ENCODE results near the gene ENO4.

Gene ENO4

DNA sequence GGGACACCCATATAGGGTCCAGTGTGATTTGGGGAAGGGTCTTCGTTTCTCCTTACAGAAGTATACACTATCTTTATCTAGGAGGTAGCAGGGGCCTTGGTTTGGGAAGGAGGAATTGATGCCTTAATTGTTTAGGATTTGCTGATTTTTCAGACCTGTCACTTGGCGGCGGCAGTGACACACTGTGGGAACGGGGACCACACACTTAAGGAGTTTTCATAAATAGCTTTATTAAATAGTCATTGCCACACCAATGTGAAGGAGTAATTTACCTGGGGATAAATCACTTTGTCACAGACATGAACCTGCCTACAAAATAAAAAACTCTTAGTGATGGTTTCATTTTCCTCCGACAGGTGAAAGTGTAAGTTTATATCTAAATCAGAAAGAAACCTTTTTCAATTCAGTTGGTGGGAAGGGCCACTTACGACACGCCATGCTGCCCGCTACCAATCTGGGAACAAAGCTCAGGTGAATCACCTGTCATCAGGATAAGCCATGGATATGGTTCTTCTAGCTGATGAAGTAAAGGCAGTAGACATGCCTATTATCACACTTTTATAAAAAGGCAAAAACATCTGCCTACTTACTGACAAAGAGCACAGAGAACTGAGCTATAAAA lies 12.3 kb upstream of the ENO4 start:
- Mint-ChIP-seq H3K27ac (no peak overlapping the region), H3K4me1 (ENCODE audit: low read depth in 2 of 2) (no peaks in the 10 kb centered on the region), H3K9me3 (no peaks in the 10 kb centered on the region), H3K27me3 (no peaks in the 10 kb centered on the region), H3K36me3 (ENCODE audit: insufficient read depth) (no peaks in the 10 kb centered on the region), H3K4me3 (no peak overlapping the region)
- ATAC-seq (replicated peaks) (no peak), DNase-seq (no peak)

DNA sequence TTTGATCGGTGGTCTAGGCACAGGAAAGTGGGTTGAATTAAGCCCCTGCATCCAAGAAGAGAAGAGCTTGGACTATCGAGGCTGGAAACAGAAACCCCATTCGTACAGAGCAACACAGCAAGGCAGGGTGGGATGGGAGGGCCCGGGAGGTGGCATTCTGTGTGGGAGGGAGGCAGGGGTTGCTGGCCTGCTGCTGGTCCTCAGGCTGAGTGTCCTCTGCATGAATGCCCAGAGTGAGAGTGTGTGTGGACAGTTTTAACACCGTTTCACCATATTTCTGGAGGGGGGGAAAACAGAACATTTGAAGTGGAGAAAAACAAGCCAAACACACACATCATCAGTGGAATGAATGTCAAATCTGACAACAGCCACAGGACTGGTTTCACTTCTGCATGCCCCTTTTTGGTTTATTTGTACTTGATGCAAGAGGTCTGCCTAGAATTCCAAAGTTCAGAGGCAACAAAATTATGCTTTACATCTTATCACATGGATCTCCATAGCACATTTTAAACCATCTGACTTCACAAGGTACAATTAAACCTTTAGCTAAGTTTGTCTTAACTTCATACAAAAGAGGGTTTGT lies 11.1 kb upstream of the ENO4 start:
- Mint-ChIP-seq H3K9me3 (no peaks in the 10 kb centered on the region), H3K36me3 (ENCODE audit: insufficient read depth) (no peaks in the 10 kb centered on the region), H3K27ac (no peak overlapping the region), H3K4me3 (no peak overlapping the region), H3K4me1 (ENCODE audit: low read depth in 2 of 2) (no peaks in the 10 kb centered on the region), H3K27me3 (no peaks in the 10 kb centered on the region)
- no peak for ATAC-seq (replicated peaks)
- DNase-seq = no peak

DNA sequence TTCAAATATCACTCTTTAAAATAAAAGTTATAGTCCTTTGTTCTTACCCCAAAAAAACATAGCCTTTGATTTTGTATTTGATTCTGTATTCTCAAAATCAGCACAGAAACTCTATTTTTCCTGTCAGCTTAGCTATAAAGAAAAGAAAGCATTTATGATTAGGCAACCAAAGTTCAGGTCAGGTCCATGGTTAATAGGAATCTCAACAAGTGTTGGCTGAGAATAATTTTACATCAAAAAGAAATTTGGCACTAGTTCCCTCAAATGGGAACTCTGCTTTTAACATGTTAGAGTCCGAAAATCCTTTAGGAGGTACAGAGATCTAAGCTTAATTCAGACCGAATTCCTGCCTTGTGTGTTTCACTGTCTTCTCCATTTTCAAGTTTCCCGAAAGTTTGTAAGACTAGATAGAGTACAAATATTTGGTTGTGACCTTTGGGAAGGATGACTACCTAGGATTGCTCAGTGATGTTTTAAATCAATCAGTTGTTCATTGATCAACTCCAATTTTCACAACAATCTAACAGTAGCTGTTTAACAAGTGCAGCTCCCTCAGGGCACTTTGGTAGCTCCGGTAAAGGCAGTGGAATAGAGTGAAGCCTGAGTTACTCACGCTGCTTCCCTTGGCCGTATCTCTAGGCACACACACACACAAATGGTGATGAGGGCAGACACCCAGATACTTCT lies 8.8 kb upstream of the ENO4 start:
- Mint-ChIP-seq H3K4me1 (ENCODE audit: low read depth in 2 of 2) (no peaks in the 10 kb centered on the region), H3K36me3 (ENCODE audit: insufficient read depth) (no peaks in the 10 kb centered on the region), H3K27ac (no peak overlapping the region), H3K9me3 (no peaks in the 10 kb centered on the region), H3K4me3 (no peak overlapping the region), H3K27me3 (peaks cover 0 to 5% of the 10 kb centered on the region in 2 donors)
- DNase-seq (no peak), ATAC-seq (replicated peaks) (no peak)

DNA sequence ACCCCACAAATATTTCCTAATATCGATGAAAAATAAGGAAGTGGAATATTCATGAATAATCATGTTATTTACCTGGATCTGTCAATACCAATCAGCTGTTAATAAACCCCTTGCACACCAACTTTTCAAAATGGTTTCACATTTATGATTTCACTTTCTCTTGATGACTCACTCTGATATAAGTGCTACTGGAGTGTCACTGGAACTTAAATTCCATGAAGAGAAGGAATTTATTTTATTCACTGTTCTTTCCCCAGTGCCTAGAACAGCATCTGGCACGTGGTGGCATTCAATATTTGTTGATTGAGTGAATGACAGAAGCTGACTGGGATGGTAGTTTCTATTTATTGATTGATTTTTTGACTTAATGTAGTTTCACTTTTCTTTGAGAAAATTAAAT lies 3.5 kb upstream of the ENO4 start:
- Mint-ChIP-seq H3K27ac (no peak overlapping the region), H3K4me3 (no peak overlapping the region), H3K9me3 (no peaks in the 10 kb centered on the region), H3K36me3 (ENCODE audit: insufficient read depth) (no peaks in the 10 kb centered on the region), H3K27me3 (peaks cover 37 to 51% of the 10 kb centered on the region in 2 donors), H3K4me1 (ENCODE audit: low read depth in 2 of 2) (no peaks in the 10 kb centered on the region)
- no peak for DNase-seq
- no peak for ATAC-seq (replicated peaks)

DNA sequence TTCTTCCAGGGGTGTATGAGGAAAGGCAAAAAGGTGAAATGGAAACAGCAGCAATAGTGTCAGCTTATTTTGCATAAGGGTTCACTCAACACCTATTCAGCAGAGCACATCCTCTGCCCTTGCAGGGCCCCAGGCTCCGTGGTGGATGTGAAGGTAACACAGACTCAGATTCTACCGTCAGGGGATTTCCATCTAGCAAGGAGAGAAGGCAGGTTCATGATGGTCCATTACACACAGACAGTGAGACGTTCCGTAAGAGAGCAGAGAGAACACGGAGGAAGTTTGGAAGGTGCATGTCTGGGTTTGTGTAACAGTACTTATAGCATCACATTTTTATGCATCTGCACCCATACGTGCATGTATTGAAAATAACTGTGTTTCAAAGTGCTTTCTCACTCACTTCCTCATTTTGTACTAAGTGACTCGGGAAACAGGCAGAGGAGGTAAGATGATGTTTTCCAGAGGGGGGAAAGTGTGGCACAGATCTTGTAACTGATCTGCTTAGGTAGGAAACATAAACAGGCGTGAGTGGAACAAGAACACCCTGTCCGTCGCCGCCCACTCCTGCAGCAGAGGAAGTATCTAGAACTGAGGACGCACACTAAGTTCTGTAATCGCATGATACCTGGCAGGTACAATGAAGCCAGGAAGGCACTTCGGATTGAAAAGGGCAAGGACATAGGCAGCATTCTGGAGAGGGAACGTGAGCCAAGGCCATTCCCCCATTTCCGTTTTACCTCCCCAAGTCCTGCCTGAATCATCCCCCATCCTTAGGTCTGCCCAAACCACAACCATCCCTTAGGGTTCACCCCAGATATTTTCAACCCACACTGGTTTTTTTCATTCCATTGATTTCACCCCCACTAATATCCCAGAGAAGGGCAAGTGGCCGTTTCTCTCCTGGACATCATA lies 1.0 kb upstream of the ENO4 start:
- DNase-seq = no peak
- ATAC-seq (replicated peaks) = peak; percentile 62
- Mint-ChIP-seq H3K9me3 (no peaks in the 10 kb centered on the region), H3K4me3 (peak overlapping the region; percentile 28 to 39), H3K27ac (peak overlapping the region in 1 of 2 donors; percentile 16), H3K27me3 (peaks cover 51 to 68% of the 10 kb centered on the region in 2 donors), H3K4me1 (ENCODE audit: low read depth in 2 of 2) (no peaks in the 10 kb centered on the region), H3K36me3 (ENCODE audit: insufficient read depth) (no peaks in the 10 kb centered on the region)

DNA sequence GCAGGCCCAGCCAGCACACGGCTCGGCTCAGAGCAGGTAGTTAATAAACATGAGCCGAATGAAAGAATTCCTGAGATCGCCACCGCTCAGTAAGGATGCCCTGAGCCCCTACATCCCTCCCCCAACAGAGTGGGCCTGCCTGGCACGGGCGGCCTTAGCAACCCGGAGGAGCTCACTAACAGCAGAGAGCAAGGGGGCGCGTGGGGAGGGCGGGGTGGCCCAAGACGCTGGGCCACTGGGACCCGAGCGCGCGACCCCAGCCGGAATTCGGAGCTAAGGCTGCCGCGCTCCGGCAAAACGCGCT lies 403 bp upstream of the ENO4 start:
- Mint-ChIP-seq H3K27me3 (peaks cover 51 to 68% of the 10 kb centered on the region in 2 donors), H3K27ac (no peak overlapping the region), H3K9me3 (no peaks in the 10 kb centered on the region), H3K36me3 (ENCODE audit: insufficient read depth) (no peaks in the 10 kb centered on the region), H3K4me3 (peak overlapping the region; percentile 28 to 39), H3K4me1 (ENCODE audit: low read depth in 2 of 2) (no peaks in the 10 kb centered on the region)
- ATAC-seq (replicated peaks) (no peak), DNase-seq (no peak)

DNA sequence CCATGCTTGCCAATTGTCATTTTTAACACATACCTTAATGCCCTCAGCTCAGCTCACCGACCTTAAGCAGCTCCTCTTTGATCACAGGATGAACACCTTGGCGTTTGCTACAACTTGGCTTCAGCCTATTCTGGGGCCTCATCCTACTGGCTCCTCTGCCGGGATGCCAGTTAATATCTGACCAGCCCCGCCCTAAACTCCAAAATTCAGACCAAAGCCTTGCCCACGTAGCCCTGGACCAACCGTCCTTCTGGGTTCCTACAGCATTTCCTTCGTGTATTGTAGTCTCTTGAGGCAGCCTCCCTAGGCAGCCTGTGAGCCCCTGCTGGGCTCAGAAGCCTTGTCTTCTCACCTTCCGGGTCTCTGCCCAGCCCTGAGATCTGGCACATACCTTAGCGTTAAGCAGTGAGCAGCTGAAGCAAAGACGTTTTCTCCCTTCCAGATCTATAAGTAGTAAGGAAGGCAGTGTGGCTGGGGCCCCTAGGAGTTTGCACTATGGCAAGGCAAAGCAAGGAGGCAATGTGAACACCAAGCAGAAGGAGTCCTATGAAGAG lies 836 bp downstream of the ENO4 start:
- Mint-ChIP-seq H3K4me3 (peak overlapping the region in 1 of 2 donors; percentile 27), H3K27ac (no peak overlapping the region), H3K27me3 (peaks cover 51 to 67% of the 10 kb centered on the region in 2 donors), H3K36me3 (ENCODE audit: insufficient read depth) (no peaks in the 10 kb centered on the region), H3K9me3 (no peaks in the 10 kb centered on the region), H3K4me1 (ENCODE audit: low read depth in 2 of 2) (no peaks in the 10 kb centered on the region)
- DNase-seq = no peak
- ATAC-seq (replicated peaks) = no peak

DNA sequence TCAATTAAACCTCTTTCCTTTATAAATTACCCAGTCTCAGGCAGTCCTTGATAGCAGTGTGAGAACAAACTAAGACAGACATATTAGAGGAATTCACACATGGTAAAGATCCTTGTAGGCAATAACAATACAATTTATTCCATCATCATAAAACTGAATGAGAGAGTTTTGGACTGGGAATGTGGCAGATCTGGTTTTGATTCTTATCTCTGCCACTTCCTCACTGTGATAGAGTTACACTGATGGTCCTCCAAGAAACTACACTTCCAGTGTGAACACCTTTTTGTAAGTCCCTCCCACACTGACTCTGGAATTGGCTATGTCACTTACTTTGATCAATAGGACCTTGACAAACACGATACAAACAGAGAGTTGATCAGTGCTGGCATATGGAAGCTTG lies 2.9 kb downstream of the ENO4 start:
- Mint-ChIP-seq H3K4me1 (ENCODE audit: low read depth in 2 of 2) (no peaks in the 10 kb centered on the region), H3K27me3 (peaks cover 42 to 52% of the 10 kb centered on the region in 2 donors), H3K4me3 (no peak overlapping the region), H3K36me3 (ENCODE audit: insufficient read depth) (no peaks in the 10 kb centered on the region), H3K27ac (no peak overlapping the region), H3K9me3 (no peaks in the 10 kb centered on the region)
- ATAC-seq (replicated peaks) (no peak), DNase-seq (no peak)

DNA sequence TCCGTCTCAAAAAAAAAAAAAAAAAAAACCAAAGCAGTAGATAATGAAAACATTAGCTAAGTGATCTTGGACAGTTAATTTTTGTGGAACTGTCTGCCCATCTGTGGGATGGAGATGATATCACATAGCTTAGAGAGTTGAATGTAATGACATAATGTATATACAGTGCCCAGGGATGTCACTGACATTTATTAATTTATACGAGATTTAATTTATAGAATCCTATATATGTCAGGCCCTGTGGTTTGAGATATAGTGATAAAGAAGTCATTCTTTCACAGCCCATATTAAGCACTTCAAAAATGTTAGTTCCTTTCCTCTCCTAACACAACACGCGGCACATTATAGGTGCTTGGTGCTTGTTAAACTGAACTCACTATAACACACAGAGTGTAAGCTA lies 4.0 kb downstream of the ENO4 start:
- H3K27me3 Mint-ChIP-seq = peaks cover 32 to 42% of the 10 kb centered on the region in 2 donors
- no peak for DNase-seq
- H3K4me3 Mint-ChIP-seq = no peak overlapping the region
- no peaks in the 10 kb centered on the region for H3K36me3 Mint-ChIP-seq (ENCODE audit: insufficient read depth)
- no peak overlapping the region for H3K27ac Mint-ChIP-seq
- H3K9me3 Mint-ChIP-seq = no peaks in the 10 kb centered on the region
- no peaks in the 10 kb centered on the region for H3K4me1 Mint-ChIP-seq (ENCODE audit: low read depth in 2 of 2)
- no peak for ATAC-seq (replicated peaks)

DNA sequence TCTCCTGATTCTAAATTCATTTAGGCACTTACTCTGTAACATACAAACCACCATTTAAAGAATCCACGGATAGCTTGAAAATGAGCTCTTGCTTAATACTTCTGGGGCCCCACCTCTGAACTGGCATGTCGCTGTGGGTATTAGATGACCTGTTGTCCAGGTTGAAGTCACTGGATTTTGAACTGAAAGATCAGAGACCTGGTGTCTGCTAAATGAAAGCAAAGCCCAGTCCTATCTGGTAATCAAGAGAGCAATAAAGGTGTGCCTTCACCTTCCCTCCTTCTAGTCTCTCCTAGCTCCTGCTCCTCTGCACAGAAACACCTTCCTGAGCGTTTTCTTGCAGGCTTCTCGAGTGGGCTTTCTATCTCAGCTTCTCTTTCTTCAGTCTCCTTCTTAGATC lies 4.4 kb downstream of the ENO4 start:
- no peak for ATAC-seq (replicated peaks)
- Mint-ChIP-seq H3K27ac (no peak overlapping the region), H3K36me3 (ENCODE audit: insufficient read depth) (no peaks in the 10 kb centered on the region), H3K9me3 (no peaks in the 10 kb centered on the region), H3K4me1 (ENCODE audit: low read depth in 2 of 2) (no peaks in the 10 kb centered on the region), H3K4me3 (no peak overlapping the region), H3K27me3 (peaks cover 28 to 38% of the 10 kb centered on the region in 2 donors)
- DNase-seq = no peak

DNA sequence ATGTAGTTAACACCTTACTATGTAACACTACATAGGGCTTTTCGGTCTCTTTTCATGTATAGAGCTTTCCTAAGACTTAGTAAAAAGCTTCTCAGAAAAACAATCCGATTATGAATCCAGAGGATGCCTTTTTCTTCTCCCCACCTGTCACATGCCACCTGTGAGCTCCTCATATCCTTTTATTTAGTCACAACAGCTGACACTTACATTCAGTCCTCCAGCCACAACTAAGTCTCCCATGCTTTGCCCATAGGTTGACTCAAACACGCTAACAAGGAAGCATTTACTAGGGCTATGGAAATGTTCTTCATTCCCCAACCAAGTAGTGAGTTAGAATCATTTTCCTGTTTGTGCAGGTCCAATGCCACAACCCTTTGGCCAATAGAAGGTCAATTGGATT lies 7.9 kb downstream of the ENO4 start:
- no peak for ATAC-seq (replicated peaks)

DNA sequence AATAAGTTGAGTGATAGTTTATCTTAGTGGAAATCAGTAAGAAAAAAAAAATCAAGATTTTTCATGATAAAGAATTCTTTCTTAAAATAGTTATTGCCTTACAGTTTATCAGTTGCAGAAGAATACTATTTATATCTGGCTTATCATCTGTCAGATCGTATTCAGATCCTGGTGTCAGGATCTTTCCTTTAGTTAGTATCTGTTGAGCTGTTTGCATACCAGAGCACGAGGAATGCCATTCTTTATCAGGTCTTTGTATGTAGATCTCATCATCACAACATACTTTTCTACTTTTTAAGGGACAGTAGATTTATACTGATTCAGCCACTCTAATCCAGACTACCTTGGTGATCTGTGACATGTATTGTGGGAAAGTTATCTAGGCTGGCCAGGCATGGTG lies 12.5 kb downstream of the ENO4 start:
- no peak for ATAC-seq (replicated peaks)
- Mint-ChIP-seq H3K4me3 (no peak overlapping the region), H3K27me3 (peaks cover 0 to 11% of the 10 kb centered on the region in 2 donors), H3K4me1 (ENCODE audit: low read depth in 2 of 2) (no peaks in the 10 kb centered on the region), H3K27ac (no peak overlapping the region), H3K36me3 (ENCODE audit: insufficient read depth) (no peaks in the 10 kb centered on the region), H3K9me3 (no peaks in the 10 kb centered on the region)
- DNase-seq = no peak

More for the DNA sequence above, 7.9 kb downstream of the ENO4 start:
- no peaks in the 10 kb centered on the region for H3K36me3 Mint-ChIP-seq (ENCODE audit: insufficient read depth)
- H3K27me3 Mint-ChIP-seq = peaks cover 1 to 14% of the 10 kb centered on the region in 2 donors
- DNase-seq = no peak
- no peaks in the 10 kb centered on the region for H3K4me1 Mint-ChIP-seq (ENCODE audit: low read depth in 2 of 2)
- no peaks in the 10 kb centered on the region for H3K9me3 Mint-ChIP-seq
- no peak overlapping the region for H3K27ac Mint-ChIP-seq
- H3K4me3 Mint-ChIP-seq = no peak overlapping the region

DNA sequence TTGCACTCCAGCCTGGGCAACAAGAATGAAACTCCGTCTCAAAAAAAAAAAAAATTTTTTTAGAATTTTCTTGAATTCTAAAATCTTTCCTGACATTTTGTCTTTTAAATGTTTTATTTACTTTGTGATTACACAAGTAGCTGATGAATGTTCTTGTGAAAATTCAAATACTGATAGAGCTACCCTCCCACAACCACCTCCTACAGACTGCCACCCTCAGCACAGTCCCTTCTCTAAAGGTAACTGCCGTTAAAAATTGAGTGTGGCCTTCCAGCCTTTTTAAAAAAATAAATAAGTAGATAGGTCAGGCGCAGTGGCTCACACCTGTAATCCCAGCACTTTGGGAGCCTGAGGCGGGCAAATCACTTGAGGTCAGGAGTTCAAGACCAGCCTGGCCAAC lies 15.1 kb downstream of the ENO4 start:
- peaks cover 0 to 10% of the 10 kb centered on the region in 2 donors for H3K27me3 Mint-ChIP-seq
- ATAC-seq (replicated peaks) (no peak), DNase-seq (no peak)
- no peaks in the 10 kb centered on the region for H3K9me3 Mint-ChIP-seq
- H3K4me1 Mint-ChIP-seq (ENCODE audit: low read depth in 2 of 2) = no peaks in the 10 kb centered on the region
- no peak overlapping the region for H3K4me3 Mint-ChIP-seq
- no peaks in the 10 kb centered on the region for H3K36me3 Mint-ChIP-seq (ENCODE audit: insufficient read depth)
- H3K27ac Mint-ChIP-seq = no peak overlapping the region
